SK-N-SH treated with all-trans-retinoic acid at 6 μM for 48 hours (cell line): ENCODE results near the gene C9orf78.

ENCODE experiments used
- ARNTL ChIP-seq: fragments of 450-650 bp; formaldehyde crosslinking; IDR thresholded peaks from 2 replicates; pipeline ENCODE4 v1.5.0; 2020; ENCODE audit warnings: low read depth, mild to moderate bottlenecking, moderate library complexity, borderline replicate concordance
- BACH2 ChIP-seq: fragments of 250-450 bp; sonication (Bioruptor Pico); IDR thresholded peaks from 2 replicates; pipeline ENCODE4 v1.9.0; 2021; ENCODE audit warnings: mild to moderate bottlenecking, borderline replicate concordance
- CSDC2 ChIP-seq: fragments of 250-450 bp; sonication (Bioruptor Pico); IDR thresholded peaks from 2 replicates; pipeline ENCODE4 v1.5.0; 2020; ENCODE audit warnings: mild to moderate bottlenecking, moderate library complexity
- CSRNP3 ChIP-seq: fragments of 250-450 bp; sonication (Bioruptor Pico); IDR thresholded peaks from 2 replicates; pipeline ENCODE4 v1.5.1; 2021; ENCODE audit warnings: mild to moderate bottlenecking, moderate library complexity
- PATZ1 ChIP-seq: fragments of 250-450 bp; sonication (Bioruptor Pico); IDR thresholded peaks from 2 replicates; pipeline ENCODE4 v1.8.0; 2020; ENCODE audit warnings: mild to moderate bottlenecking, moderate library complexity, borderline replicate concordance
- PPARA ChIP-seq: fragments of 250-450 bp; sonication (Bioruptor Pico); IDR thresholded peaks from 2 replicates; pipeline ENCODE4 v1.5.0; 2020; ENCODE audit warnings: mild to moderate bottlenecking, borderline replicate concordance
- TSHZ2 ChIP-seq: fragments of 250-450 bp; sonication (Bioruptor Pico); IDR thresholded peaks from 2 replicates; pipeline ENCODE4 v1.5.0; 2020; ENCODE audit warnings: mild to moderate bottlenecking, moderate library complexity
- ZFP30 ChIP-seq: fragments of 450-650 bp; formaldehyde crosslinking; IDR thresholded peaks from 2 replicates; pipeline ENCODE4 v1.5.0; 2022; ENCODE audit warnings: mild to moderate bottlenecking, moderate library complexity

GRCh38 chr9:129834489-129835127 lies 467 bp downstream of the C9orf78 start:
- TF ChIP-seq CSRNP3: no peak
- no peak for TF ChIP-seq BACH2 (CRISPR knock-in tag)
- no peak for TF ChIP-seq PPARA
- no peak for TF ChIP-seq ZFP30 (CRISPR knock-in tag)
- TF ChIP-seq CSDC2 (CRISPR knock-in tag): no peak
- TF ChIP-seq PATZ1 (CRISPR knock-in tag): no peak
- no peak for TF ChIP-seq TSHZ2 (CRISPR knock-in tag)
- TF ChIP-seq ARNTL (CRISPR knock-in tag): no peak
